GM10266 (cell line): ENCODE results near the gene KLHL17.

ENCODE experiments used
- DNase-seq: peaks from one replicate; pipeline ENCODE4 v3.0.0; 2012; ENCODE audit errors: extremely low spot score
- CTCF ChIP-seq: IDR thresholded peaks from 2 replicates; pipeline ENCODE4 v1.5.1; 2012; ENCODE audit warnings: mild to moderate bottlenecking, low read depth; ENCODE audit not compliant: control insufficient read depth, insufficient read depth; ENCODE audit errors: missing control alignments

Gene KLHL17

DNA sequence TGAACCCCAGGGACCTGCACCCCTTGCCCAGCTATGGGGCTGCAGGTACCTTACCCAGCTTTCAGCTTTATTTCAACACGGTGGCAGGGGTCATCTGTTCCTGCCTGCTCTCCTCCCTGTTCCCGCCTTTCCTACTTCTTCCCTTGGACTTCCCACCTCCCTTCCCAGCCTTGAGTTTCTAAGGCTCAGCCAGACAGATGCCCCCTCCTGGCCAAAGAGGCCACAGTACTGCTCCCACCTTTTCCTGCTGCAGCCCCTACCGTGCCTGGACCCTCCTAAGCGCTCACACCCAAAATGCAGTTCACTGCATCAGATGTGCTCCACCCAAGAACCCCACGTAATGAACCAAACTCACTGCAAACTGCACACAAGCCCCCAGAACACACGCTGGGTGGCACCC lies 9.0 kb upstream of the KLHL17 start:
- peak; percentile 21 for TF ChIP-seq CTCF
- no peak for DNase-seq

DNA sequence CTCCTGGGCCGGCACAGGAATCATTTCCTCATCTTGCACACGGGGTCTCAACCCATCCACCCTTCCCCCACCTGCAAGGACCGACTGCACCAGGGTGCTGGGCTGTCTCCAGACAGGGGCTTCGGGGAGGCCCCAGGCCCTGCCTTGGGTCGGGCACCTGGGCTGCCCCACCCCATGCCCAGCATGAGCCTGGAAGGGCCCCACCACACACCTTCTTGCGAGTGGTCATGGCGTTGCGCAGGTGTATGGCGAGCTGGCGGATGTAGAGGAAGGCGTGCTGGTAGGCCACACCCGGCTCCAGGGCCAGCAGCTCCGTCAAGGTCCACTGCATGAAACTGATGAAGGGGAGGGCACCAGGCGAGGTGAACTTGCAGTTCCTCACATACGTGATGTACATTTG lies 8.2 kb upstream of the KLHL17 start:
- no peak for TF ChIP-seq CTCF

DNA sequence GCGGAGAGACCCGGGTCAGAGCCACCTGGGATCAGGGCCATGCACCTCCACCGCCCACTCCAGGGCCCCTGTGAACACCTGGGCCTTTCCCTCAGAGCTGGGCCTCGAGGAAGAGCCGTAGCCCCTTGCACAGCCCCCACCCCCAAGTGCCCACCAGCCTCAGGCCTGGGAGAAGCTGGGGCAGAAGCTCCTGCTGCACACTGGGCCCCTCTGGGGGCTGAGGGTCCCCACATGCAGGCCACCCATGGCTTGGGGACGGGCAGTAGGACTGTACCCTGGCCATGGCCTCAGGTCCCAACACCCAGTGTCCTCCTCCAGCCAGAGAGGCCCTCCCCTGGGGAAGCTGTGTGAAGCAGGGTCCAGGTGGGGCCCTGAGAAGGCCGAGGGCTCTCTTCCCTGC lies 7.8 kb upstream of the KLHL17 start:
- no peak for TF ChIP-seq CTCF
- DNase-seq: no peak

More for the DNA sequence above, 8.2 kb upstream of the KLHL17 start:
- DNase-seq: no peak

- no peak for TF ChIP-seq CTCF
- no peak for DNase-seq
These were observed 6.7 kb upstream of the KLHL17 start for GRCh38 chr1:953524-954320.

- TF ChIP-seq CTCF: no peak
- DNase-seq: no peak
These were observed 5.5 kb upstream of the KLHL17 start for GRCh38 chr1:954927-955326.

- no peak for DNase-seq
- TF ChIP-seq CTCF: no peak
These were observed 4.9 kb upstream of the KLHL17 start for GRCh38 chr1:955474-955873.

DNA sequence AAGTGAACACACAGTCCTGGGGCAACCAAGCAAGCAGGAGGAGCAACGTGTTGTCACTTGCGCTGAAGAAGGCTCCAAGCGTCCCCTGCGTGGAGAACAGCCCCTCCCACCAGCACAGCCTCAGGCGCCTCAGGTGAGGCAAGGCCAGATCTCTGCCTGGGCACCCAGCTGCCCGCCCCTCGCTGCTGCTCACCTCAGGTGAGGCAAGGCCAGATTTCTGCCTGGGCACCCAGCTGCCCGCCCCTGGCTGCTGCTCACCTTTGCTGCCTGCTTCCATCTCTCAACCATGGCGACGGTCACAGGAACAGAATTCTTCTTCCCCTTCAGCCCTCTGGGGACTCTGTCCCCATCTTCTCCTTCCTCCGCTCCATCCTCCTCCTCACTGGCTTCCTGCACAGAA lies 3.7 kb upstream of the KLHL17 start:
- DNase-seq: no peak
- no peak for TF ChIP-seq CTCF
